CD4-positive, alpha-beta T cell treated with Interleukin-1 beta for 1 hour (primary cell): ENCODE data around the gene BPIFB4.
"Not testable (repeated sequence)": the region's sequence is repeated elsewhere in the genome, so short reads cannot be mapped to it uniquely, and the experiment has no call there.

Experiments
- DNase-seq, 2 donors: peaks; one replicate each; pipeline ENCODE4 v3.0.0-alpha.2; 2020 to 2022

Gene BPIFB4

GRCh38 chr20:33091147-33091546 is 11.7 kb downstream of the BPIFB4 start:
- DNase-seq, result no peak

GRCh38 chr20:33091693-33092092 is 12.2 kb downstream of the BPIFB4 start:
- DNase-seq, result no peak

DNA sequence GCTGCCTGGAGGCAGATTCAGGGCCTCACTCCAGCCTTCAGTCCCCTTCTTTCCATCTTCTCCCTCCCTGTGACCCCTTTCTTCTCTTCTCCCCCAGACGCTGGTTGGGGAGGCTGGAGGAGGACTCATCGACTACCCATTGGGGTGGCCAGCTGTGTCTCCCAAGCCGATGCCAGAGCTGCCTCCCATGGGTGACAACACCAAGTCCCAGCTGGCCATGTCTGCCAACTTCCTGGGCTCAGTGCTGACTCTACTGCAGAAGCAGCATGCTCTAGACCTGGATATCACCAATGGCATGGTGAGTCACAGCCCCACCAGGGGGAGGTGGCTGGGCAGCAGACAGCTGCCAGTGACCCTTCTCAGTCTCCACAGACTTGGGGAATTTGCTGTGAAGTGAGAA is 12.9 kb downstream of the BPIFB4 start:
- DNase-seq, result no peak

- no peak for DNase-seq
Observed at GRCh38 chr20:33093074-33093473, 13.6 kb downstream of the BPIFB4 start.

DNA sequence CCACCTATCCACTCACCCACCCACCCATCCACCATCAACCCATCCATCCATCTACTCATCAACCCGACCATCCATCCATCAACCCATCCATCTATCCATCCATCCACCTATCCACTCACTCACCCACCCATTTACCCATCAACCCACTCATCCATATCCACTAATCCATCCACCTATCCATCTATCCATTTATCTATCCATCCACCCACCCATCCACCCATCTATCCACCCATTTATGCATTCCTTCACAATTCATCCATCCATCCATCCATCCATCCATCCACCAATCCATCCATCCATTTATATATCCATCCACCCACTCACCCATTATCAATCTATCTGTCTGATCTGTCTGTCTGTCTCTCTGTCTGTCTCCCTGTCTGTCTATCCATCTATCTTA is 14.1 kb downstream of the BPIFB4 start:
- no peak for DNase-seq

DNA sequence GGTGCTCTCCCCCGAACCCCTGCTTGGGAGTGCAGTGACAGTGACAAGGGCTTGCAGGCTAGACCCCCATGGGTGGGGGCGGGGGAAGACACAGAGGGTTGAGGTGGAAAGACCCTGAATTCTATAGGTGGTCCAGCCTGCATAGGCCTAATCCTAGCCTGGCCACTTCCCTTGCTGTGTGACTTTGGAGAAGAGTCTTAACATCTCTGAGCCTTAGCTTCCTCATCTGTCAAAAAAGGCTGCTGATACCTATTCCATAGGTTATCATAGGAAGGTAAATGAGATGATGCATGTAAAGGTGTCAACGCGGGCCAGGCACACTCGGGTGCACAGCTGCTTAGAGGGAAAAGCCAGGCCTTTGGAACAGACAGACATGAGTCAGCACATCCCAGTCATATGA is 15.8 kb downstream of the BPIFB4 start:
- DNase-seq, result no peak

- peak; percentile 22 to 52 for DNase-seq
Observed at GRCh38 chr20:33095902-33096584, 16.6 kb downstream of the BPIFB4 start.

DNA sequence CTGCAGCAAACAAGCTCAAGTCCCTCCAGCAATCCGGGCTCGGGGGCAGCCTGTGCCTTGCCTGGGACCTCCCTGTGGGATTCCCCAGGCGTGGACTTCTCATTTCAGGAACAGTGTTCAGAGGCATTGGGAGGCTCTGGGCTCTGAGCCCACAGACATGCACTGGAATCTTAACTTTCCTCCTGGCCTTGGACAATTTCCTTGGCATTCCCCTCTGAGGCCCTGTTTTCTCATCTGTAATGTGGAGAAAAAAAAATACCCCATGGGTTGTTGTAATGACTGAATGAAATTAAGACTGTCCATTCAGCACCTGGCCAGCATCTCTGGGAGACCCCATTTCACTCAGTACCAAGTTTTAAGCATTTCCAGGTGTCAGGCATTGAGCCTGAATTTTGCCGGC is 17.6 kb downstream of the BPIFB4 start:
- DNase-seq, result no peak

DNA sequence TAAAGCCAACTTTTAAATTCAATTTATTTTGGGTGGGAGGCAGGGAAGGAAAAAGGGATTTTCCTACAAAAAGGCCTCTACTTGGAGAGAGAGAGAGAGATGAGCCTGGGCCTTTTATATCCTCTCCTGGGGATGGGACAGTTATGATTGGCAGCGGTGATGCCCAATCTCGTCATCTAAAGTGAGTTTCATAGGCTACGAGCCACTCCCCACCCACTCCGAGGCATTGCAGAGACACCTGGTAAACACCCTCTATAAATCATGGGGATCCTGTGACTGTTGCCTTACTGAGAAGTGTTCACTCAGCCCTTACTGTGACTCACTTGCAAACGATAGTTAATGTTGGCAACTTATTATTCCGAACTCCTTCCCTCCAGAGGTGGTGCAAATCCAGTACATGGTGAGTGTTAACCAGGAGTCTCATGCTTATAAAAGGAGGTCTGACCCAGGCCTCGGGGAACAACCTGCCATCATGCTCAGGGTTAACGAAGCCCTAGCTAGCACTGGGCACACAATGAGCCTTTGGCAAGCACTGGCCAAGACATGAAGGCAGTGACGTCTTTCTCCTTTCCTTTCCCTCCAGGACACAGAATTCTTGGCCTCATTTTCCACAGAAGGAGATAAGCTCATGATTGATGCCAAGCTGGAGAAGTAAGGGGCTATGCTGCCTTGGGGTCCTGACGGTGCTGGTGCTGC is 20.5 kb downstream of the BPIFB4 start:
- no peak for DNase-seq

DNA sequence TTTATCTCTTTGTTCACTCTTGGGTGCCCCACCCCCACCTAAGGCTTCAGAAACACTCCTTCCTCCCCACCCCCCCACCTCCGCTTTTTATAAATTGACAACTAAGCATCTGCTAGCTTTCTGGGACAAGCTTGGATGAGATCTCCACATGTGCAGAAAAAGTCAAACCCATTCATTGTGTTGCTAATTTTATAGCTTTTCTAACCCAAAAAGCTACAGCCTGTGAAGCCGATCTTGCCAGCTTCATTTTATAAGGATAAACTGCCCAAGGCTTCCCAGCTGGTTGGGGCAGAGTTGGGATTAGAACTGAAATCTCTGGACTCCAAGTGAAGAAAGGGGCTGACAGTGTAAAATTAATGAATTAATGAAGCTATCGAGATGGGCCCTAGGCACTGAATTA is 24.1 kb downstream of the BPIFB4 start:
- DNase-seq, result no peak

DNA sequence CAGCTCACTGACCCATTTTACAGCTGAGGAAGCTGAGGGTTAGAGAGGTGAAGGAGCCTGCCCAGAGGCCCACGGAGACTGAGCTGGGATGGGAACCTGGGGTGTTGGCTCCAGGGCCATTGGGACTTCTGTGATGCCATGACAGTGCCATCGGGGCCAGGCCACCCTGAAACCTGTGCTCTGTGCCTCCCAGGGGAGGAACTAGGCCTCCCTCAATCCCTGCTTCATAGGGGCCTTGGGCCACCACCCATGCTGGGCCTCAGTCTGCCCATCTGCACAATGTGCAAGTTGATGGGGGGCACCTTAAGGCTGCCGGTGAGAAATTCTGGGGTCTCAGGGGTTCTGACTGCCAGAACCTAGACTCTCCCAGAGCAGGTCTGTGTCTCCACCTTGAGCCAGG is 24.9 kb downstream of the BPIFB4 start:
- DNase-seq, result no peak

GRCh38 chr20:33105316-33105924 is 26.0 kb downstream of the BPIFB4 start:
- no peak for DNase-seq

DNA sequence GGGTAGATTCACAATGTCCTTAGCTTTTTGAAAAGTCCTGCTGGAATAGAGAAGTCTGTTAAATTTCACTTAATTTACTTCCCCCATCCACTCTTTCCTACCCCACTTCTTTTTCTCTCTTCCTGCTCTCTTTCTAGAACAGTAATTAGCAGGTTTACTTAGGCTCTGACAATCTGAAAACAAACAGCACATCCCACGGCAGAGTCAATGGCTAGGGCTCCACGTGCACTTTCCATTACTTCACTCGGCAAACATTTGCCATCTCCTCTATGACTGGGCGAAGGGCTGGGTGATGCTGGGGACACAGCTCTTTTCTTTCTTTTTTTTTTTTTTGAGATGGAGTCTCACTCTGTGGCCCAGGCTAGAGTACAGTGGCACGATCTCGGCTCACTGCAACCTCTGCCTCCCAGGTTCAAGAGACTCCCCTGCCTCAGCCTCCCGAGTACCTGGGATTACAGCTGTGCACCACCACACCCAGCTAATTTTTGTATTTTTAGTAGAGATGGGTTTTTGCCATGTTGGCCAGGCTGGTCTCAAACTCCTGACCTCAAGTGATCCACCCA is 26.7 kb downstream of the BPIFB4 start:
- DNase-seq, result not testable (repeated sequence)

- no peak for DNase-seq
Observed at GRCh38 chr20:33108661-33109060, 29.2 kb downstream of the BPIFB4 start.

DNA sequence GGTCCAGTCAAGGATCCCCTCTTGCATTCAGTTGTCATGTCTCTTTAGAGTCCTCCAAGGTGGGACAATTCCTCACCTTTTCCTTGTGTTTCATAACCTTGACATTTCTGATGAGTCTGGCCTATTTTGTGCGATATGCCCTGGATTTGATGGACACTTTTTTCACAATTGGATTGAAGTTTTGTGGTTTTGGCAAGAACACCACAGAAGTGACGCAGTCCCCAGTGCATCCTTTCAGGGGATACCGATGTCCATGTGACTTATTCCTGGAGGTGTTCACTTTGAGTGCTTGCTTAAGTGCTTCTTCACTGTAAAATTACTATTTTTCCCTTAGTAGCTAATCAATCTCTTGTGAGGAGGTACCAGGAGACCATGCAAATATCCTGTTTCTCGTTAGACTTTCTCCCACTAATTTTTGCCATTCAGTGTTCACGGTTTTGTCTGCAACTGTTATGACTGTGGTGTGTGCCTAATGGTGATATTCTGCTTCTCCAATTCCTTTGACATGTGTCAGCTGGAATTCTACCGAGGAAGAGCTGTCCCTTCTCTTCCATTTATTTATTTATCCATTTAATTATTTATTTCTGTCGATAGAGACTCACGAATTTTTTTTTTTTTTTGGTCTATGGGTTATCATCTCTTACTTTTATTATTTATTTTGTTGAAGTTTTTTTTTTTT is 30.8 kb downstream of the BPIFB4 start:
- DNase-seq, result no peak

- DNase-seq, result no peak
Observed at GRCh38 chr20:33111306-33111705, 31.9 kb downstream of the BPIFB4 start.

DNA sequence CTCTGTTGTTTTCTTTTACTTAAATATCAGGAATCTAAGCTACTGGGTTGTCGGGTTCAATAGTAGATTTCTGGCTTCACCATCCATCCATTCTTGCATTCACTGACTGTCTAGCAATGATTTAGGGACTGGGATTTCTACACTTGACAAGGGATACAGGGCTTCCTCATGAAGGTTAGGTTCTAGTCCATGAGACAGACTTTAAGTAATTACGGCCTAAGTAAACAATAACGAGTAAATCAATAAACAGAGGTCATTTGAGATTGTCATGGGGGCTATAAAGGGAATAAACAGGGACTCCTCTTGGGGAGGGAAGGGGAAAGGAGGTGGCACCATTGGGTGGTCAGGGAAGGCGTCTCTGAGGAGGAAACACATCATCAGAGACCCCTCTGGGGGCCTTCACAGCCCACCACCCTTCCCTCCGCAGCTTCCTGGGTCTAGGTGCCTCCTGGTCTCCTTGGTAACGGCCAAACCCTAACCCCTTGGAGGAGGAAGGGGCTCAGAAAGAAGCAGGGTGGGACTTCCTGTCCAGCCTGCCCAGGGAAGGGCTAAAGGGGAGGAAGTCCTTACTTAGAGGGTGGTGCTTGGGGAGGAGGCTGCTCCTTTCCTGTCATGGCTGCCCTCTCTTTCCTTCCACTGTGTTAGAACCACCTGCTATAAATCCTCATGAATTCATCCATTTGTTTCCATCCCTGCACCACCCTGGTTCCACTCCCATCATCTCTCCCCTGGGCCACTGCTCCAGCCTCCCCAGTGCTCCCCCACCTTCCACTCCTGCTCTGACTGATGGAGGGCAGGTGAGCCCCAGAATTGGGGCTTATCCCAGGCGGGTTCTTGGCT is 33.3 kb downstream of the BPIFB4 start:
- DNase-seq, result no peak

DNA sequence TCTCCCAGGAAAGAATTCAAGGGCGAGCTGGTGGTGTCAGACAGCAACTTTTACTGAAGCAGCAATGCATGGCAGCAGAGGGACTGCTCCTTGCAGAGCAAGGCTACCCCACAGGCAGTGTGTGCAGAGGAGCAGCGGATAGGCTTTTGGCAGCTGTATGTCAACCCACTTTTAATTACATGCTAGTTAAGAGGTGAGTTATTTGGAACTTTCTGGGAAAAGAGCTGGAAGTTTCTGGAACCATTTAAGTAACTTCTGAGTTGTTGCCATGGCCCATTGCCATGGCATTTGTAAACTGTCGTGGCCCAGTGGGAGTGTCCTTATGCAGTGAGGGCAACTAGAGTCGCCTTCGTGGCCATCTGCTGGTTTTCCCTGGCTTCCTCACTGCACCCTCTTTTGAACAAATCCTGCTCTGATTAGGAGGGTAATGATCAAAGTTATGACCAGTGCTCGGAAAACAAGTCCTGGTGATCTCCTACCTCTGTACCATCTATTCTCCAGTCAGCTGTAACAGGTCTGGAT is 34.0 kb downstream of the BPIFB4 start:
- no peak for DNase-seq

GRCh38 chr20:33115501-33115900 is 36.1 kb downstream of the BPIFB4 start:
- DNase-seq, result not testable (repeated sequence)

GRCh38 chr20:33119725-33120720 is 40.6 kb downstream of the BPIFB4 start:
- no peak for DNase-seq

DNA sequence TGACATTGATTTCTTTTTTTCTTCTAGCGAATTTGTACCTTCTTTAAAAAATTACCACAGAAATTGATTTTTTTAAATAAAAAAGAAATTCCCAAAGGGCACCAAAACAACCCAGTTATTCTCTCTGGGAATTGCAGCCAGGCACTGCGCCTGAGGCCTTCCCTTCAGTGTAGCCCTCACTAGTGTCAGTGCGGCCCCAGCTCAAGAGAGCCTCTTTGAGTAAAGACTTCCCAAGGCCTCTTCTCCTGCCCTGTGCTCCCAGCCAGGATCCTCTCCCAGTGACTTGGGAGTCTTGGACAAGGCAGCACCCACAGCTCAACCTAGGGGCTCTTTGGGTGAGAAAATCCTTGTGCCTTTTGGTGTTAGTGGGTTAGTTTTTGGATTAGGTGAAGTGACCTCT is 41.5 kb downstream of the BPIFB4 start:
- DNase-seq, result no peak
